Stimulated activated CD4-positive, alpha-beta T cell treated with anti-CD3 and anti-CD28 coated beads, Interleukin-15, amount 100 ng/mL, for 1 hour (primary cell): Measurements from ENCODE around the gene MTURN.

Experiments
- DNase-seq, 2 donors: peaks; one replicate each; pipeline ENCODE4 v3.0.0-alpha.2; 2020; ENCODE audit warnings: low read depth in 1 of 2, low spot score in 1 of 2

MTURN gene

DNA sequence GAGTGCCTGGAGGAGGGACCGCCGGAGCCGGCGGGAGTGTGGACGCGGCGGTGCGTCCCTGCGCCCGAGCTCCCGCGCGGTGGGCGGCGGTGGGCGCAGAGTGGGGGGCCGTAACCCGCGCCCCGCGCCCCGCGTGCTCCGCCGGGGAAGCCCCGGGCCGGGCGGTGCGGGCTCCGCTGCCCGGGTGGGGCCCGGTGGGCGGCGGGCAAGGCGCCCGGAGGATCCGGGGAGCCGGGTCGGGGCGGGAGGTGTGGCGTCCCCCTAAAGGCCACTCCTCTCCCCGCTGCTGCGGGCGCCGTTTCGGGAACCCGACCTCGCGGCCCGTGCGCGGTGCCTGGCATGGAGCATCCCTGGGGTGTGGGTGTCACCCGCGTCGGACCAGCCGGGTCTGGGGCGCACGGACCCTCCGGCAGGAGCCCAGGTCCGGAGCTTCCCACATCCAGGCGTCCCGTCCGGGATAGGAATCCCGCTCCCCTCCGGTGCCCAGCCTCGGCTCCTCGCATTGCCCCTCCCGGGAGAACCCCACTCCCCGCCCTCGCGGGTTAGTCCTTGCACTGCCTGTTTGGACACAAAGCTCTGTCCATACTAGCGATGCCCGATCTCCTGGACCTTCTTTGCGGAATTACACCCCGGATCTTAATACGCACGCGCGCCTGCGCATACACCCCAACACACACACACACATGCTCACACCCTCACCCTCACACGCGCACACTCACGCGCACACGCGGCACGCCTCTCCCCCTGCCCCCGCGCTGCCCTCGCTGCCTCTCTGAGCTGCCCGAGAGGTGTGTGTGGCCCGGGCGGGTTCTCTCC is 723 bp downstream of the MTURN start:
- peak in 1 of 2 donors; percentile 40 for DNase-seq

DNA sequence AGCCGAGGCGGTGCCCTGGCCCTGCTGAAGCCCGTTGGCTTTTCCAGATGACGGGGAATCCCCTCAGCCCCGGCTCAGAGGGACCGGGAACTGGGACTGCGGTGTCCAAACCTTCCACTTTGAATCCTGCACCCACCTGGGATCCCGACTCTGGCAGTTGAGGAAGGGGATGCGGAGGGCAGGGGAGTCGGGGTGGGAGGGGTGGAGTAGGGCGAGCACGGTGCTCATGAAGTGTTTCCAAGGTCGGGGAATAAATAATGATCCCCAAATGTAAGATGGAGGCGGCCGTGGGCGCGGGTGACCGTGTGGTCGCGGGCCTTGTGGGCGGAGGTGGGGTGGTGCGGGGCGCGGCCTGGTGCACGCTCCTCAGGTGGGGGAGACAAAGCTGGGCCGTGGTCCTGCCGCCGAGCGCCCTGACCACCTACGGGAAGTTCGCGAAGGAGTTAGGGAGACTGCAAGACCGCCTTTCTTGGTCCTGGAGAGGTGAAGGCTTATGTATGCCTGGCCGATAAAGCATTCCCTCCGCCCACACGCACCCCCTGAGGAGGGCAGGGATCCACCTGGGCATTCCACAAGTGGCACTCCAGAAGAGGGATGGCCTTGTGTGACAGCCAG is 1.4 kb downstream of the MTURN start:
- DNase-seq, result no peak

- no peak for DNase-seq
Observed at GRCh38 chr7:30136743-30137485, 2.1 kb downstream of the MTURN start.

- DNase-seq, result no peak
Observed at GRCh38 chr7:30139836-30140384, 5.1 kb downstream of the MTURN start.

GRCh38 chr7:30140456-30140855 is 5.7 kb downstream of the MTURN start:
- DNase-seq, result no peak

- no peak for DNase-seq
Observed at GRCh38 chr7:30142710-30143109, 7.9 kb downstream of the MTURN start.

- no peak for DNase-seq
Observed at GRCh38 chr7:30143748-30144251, 9.0 kb downstream of the MTURN start.

- no peak for DNase-seq
Observed at GRCh38 chr7:30144657-30145306, 10.0 kb downstream of the MTURN start.

- DNase-seq, result no peak
Observed at GRCh38 chr7:30145426-30145970, 10.7 kb downstream of the MTURN start.

- no peak for DNase-seq
Observed at GRCh38 chr7:30146127-30146612, 11.4 kb downstream of the MTURN start.

DNA sequence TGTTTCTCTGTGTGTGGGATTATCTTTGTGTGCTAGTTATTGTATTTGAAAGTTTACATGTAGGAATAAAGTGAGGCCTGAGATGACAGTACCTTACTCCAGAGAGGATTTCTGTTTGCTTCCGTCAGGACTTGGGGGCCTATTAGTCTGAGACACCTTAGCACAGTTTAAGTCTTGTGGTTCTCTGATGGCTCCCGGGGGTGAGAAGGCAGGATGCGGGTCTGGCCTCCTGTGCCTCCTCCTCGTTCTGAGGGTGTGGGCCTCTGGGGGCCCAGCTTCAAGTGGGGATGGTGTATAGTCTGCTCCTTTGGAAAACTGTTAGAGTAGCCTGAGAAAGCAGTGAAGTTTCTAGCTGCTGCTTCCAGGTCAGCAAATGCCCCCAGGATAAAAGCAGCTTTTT is 12.4 kb downstream of the MTURN start:
- no peak for DNase-seq

DNA sequence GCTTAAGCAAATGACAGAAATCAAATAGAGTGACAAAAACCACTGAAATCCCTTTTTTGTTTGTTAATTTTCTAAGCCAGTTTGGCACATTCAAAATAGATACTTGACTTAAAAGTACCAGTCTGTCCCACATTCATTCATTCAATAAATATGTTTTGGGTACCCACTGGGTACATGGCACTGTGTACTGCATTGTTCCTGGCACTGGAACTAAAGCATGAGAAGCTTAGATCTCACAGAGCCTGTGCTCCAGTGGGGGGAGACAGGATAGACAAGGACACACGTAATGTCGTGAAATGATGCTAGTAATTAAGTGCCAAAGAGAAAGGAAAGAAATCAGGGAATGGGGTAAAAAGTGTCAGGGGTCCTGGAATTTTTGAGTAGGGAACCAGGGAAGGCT is 13.0 kb downstream of the MTURN start:
- DNase-seq, result no peak

- DNase-seq, result no peak
Observed at GRCh38 chr7:30148426-30148825, 13.6 kb downstream of the MTURN start.

GRCh38 chr7:30148951-30149459 is 14.2 kb downstream of the MTURN start:
- no peak for DNase-seq

- no peak for DNase-seq
Observed at GRCh38 chr7:30149640-30150272, 15.0 kb downstream of the MTURN start.

DNA sequence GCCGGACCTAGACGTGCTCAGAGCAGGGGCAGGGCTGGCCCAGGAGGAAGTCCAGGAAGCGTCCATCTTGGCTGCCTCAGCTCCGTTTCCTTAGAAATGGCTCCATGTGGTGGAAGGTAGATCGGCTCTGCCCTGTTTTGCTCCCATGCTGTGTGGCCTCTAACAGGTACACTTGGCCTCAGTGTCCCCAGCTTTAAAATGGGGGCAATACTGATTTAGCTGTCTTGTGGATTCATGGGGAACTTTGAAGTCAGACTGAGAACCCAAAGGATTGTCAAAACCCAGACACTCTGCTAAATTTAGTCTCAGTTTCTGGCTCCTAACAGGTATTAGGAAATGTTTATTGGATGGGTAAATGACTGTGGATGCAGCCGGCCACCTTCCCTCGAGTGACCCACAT is 15.9 kb downstream of the MTURN start:
- DNase-seq, result no peak

DNA sequence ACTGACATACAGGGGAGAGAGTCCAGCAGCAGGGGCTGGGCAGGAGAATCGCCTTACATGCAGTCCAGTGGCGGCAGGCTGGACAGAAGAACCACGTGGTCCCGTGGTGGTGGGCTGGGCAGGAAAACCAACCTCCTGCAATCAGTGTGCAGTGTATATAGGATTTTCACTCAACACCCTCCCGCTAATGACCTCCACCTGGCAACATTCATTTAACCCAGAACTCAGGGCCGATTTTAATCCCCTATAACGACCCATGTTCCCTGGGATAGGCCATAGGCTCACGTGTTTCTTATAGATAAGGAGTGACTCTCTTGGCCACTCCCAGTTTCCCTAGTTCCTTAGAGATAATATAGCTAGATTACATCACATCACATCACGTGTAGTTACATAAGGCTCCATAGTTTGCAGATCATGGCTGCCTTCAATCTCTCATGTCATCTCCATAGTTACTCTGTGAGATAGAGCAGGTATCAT is 19.4 kb downstream of the MTURN start:
- no peak for DNase-seq

DNA sequence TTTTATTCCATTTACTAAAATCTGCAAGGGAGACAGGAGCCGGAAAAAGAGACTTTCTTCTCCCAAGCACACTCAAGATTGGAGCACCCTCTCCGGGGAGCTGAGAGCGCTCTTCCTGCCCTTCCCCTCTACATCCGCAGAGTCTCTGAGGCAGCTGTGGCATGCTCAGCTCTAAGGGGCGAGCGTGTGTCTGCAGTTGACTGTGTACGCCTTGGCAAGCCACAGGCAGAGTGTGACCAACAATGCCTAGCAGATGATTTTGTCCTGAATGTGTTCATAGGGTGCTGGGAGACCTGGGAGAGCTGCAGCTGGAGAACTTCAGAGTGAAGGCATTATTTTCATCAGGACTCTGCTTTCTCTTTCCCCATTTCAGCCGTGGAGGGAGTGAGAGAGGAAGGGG is 20.7 kb downstream of the MTURN start:
- no peak for DNase-seq

GRCh38 chr7:30157204-30157603 is 22.4 kb downstream of the MTURN start:
- DNase-seq, result no peak

DNA sequence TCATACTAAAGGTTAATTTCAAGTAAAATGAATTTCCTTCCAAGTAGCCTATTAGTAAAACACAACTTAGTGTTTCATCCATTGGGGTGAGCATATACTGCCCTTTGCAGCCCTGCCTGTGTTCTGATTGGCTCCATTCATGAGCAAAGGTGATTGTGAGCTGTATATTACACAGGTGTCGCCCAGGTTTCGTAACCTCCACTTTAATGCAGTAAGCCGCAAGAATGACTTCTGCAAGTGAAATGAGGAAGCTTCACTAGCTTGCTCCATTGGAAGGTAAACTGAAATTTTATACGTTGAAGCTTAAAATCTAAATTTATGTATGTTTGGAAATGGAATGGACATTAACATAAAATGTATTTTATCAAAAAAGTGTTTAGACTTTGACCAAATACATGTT is 24.4 kb downstream of the MTURN start:
- no peak for DNase-seq
